Loucy (cell line): ENCODE measurements around the gene CCRL2.

Source experiments
- CTCF ChIP-seq: fragments of 200-600 bp; sonication (generic); conservative IDR thresholded peaks from 2 replicates; pipeline ENCODE4 v1.5.1; 2014; ENCODE audit warnings: mild to moderate bottlenecking, antibody characterized with exemption, low read length
- EZH2phosphoT487 ChIP-seq: fragments of 200-600 bp; IDR thresholded peaks from 2 replicates; pipeline ENCODE4 v1.6.1; 2018; ENCODE audit warnings: antibody characterized with exemption, mild to moderate bottlenecking, moderate library complexity, borderline replicate concordance

- TF ChIP-seq CTCF: no peak
- TF ChIP-seq EZH2phosphoT487: no peak
Measured at GRCh38 chr3:46406788-46407611, at the start of gene CCRL2, which contains the start of gene CCR5AS.
